ENCODE measurements around the gene LRCH4.

DNA sequence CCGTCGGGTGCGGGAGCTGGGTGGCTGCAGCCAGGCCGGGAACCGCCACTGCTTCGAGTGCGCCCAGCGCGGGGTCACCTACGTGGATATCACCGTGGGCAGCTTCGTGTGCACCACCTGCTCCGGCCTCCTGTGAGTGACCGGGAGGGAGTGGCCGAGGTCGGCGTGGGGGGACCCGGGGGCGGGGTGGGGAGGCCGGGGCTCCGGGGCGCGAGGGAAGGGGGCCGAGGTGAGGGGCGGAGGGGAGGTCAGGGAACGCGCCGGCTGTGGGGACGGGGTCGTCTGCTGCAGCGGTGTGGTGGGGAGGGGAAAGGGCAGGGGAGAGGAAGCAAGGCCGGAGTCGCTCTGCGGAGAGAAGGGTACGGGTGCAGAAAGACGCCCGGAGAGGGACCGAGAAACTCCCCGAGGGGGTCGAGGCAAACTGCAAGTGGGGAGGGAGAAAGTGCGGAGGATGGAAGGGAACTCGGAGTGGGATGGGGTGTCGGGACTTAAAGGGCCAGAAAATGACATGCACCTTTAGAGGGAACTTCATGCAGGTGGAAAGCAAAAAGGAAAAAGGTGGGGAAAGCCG lies 46.4 kb downstream of the LRCH4 start:
- no peak for TF ChIP-seq EZH2phosphoT487 (IDR thresholded peaks at IDR 0.05; ENCODE audit: borderline replicate concordance, low read length)
- TF ChIP-seq, protein P1, sequence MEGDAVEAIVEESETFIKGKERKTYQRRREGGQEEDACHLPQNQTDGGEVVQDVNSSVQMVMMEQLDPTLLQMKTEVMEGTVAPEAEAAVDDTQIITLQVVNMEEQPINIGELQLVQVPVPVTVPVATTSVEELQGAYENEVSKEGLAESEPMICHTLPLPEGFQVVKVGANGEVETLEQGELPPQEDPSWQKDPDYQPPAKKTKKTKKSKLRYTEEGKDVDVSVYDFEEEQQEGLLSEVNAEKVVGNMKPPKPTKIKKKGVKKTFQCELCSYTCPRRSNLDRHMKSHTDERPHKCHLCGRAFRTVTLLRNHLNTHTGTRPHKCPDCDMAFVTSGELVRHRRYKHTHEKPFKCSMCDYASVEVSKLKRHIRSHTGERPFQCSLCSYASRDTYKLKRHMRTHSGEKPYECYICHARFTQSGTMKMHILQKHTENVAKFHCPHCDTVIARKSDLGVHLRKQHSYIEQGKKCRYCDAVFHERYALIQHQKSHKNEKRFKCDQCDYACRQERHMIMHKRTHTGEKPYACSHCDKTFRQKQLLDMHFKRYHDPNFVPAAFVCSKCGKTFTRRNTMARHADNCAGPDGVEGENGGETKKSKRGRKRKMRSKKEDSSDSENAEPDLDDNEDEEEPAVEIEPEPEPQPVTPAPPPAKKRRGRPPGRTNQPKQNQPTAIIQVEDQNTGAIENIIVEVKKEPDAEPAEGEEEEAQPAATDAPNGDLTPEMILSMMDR (IDR thresholded peaks at IDR 0.05; ENCODE audit: low read depth, low read length, poor library complexity, severe bottlenecking): no peak
